Heart right ventricle (tissue), 16 donors: ENCODE results near the gene TLL2. TPM values are rescaled to one million over a fixed set of nuclear protein-coding genes. Genes with fewer than 3 reads are reported as not detected.

Experiments used
- ATAC-seq, 8 donors: fragments of 200-7000 bp; cut with Tn5 transposase; one replicate each; pipeline ENCODE4 v1.9.1; 2020; ENCODE audit warnings: mild to moderate bottlenecking in 8 of 8, moderate library complexity in 8 of 8, moderate number of reproducible peaks in 1 of 8
- DNase-seq, 2 donors: peaks; one replicate each; pipeline ENCODE4 v3.0.0-alpha.2; 2020
- H3K27ac ChIP-seq, 10 donors: fragments of 200-600 bp; sonication (generic) in 2 of 10; one replicate each; pipeline versions ENCODE4 v1.5.0 to v1.8.0; 2020 to 2022; ENCODE audit warnings: mild to moderate bottlenecking in 3 of 10
- H3K27me3 ChIP-seq, 7 donors: fragments of 200-600 bp; one replicate each; pipeline ENCODE4 v1.8.0; 2021 to 2022; ENCODE audit warnings: mild to moderate bottlenecking in 2 of 7
- H3K36me3 ChIP-seq, 9 donors: fragments of 200-600 bp; sonication (generic) in 1 of 9; one replicate each; pipeline versions ENCODE4 v1.5.0 to v1.8.0; 2020 to 2022; ENCODE audit warnings: mild to moderate bottlenecking in 2 of 9
- H3K4me1 ChIP-seq, 9 donors: fragments of 200-600 bp; sonication (generic) in 1 of 9; one replicate each; pipeline versions ENCODE4 v1.5.0 to v1.8.0; 2020 to 2022; ENCODE audit warnings: mild to moderate bottlenecking in 4 of 9
- H3K4me3 ChIP-seq, 10 donors: fragments of 200-600 bp; sonication (generic) in 2 of 10; one replicate each; pipeline versions ENCODE4 v1.5.0 to v1.8.0; 2020 to 2022; ENCODE audit warnings: mild to moderate bottlenecking in 7 of 10, moderate library complexity in 2 of 10
- H3K9me3 ChIP-seq, 11 donors: fragments of 200-600 bp in 10 of 11; sonication (generic) in 2 of 11; one replicate each; pipeline versions ENCODE4 v1.5.0 to v1.8.0; 2013 to 2022; ENCODE audit warnings: mild to moderate bottlenecking in 2 of 11, control low read depth in 1 of 11, moderate library complexity in 1 of 11
- CTCF ChIP-seq, 9 donors: fragments of 200-600 bp; sonication (generic) in 2 of 9; IDR thresholded peaks; one replicate each; pipeline versions ENCODE4 v1.5.0 to v1.8.0; 2021 to 2022; ENCODE audit warnings: antibody characterized with exemption in 9 of 9, mild to moderate bottlenecking in 5 of 9, moderate library complexity in 1 of 9
- WGBS, 2 donors: extraction: QIAGEN DNeasy Blood & Tissue Kit; methylation state at CpG; one replicate each; pipeline ENCODE4 v1.1.7; 2013; ENCODE audit warnings: inconsistent platforms in 1 of 2; 5-methylcytosine and 5-hydroxymethylcytosine counted together
- intact Hi-C, 10 donors: fragments of 100-400 bp; cut with DNase I; formaldehyde crosslinking; loops; one replicate each; pipeline versions ENCODE4 v1.11.1 to v1.14.2; 2022
- polyA plus RNA-seq, 2 donors: library from polyadenylated mRNA; stranded (reverse); fragments of 200-250 nt; gene quantifications; one replicate each; pipeline ENCODE4 v1.2.3, GENCODE V29; 2013
- total RNA-seq, 10 donors: library from RNA; stranded (reverse); fragmentation: NEBNext Ultra II Directional in 3 of 10; extraction: Animal tissue kit (Norgen Biotek cat#: 25700) in 3 of 10; gene quantifications; one replicate each; pipeline versions ENCODE4 v1.2.1 to v1.2.4, GENCODE V29; 2021 to 2023
- donor health status: Arrhythmogenic right ventricular cardiomyopathy.
- donor health status: ischemic (EF 13 %, LVEDD 7.1; RV severe dilation, severe dysfunction).
- donor health status: healthy with polysubstance abuse.
- donor health status: DM: no; HTN: yes; CAD: no.
- donor health status: DM: no; HTN: no; CAD: no.
- donor health status: ischemic (EF 25% LVEDD 6.9; RV normal size, moderate dysfunction).
- donor health status: ischemic (EF 25% LVEDD 5.7; RV mildly dilated, moderate dysfunction).
- donor health status: healthy.
- donor health status: DM: yes; HTN: yes; CAD: no.
- donor health status: Ischemic cardiomyopathy.
- donor health status: ischemic (EF 35%, LVEDD 5.7; RV mildly dilated, moderate dysfunction).
- donor health status: nonischemic (EF 11% LVEDD 7.7; RV severe dilation, severe dysfunction).
- donor health status: DM: yes; HTN: yes; CAD: no.
- donor health status: PGD.
- donor health status: ischemic (EF 29% LVEDD 5.4; RV normal size, mild dysfunction).
- donor health status: nonischemic (EF 23%, LVEDD 6.1; RV moderate dilation, normal function).

The TLL2 gene
- total and polyA plus RNA-seq, 12 donors: 2.3 to 9.2 (median 6.9) TPM

GRCh38 chr10:96417441-96417840 lies 96.3 kb downstream of the TLL2 start:
- no peak for TF ChIP-seq CTCF (IDR thresholded peaks at IDR 0.05)
- peak overlapping the region in 1 of 10 donors; percentile 30 for H3K27ac ChIP-seq
- H3K4me3 ChIP-seq: no peak overlapping the region
- H3K27me3 ChIP-seq: no peaks in the 10 kb centered on the region
- WGBS, 2 donors: 82 to 90% methylated on average over 3 of the region's 3 CpGs
- H3K9me3 ChIP-seq: no peaks in the 10 kb centered on the region
- ATAC-seq (peak in 1 of 8 donors; percentile 23), DNase-seq (no peak)
- H3K36me3 ChIP-seq: no peaks in the 10 kb centered on the region
- peaks cover 6 to 49% (median 16%) of the 10 kb centered on the region in 9 donors for H3K4me1 ChIP-seq
- intact Hi-C loops: no loop called here

- ATAC-seq: peak; percentile 46 to 85 (median 70)
- Histone ChIP-seq H3K4me1 (peaks cover 6 to 52% (median 17%) of the 10 kb centered on the region in 9 donors), H3K27me3 (peaks cover 0 to 2% (median 0%) of the 10 kb centered on the region in 7 donors), H3K9me3 (no peaks in the 10 kb centered on the region), H3K36me3 (no peaks in the 10 kb centered on the region), H3K4me3 (no peak overlapping the region), H3K27ac (peak overlapping the region in 4 of 10 donors; percentile 7 to 42 (median 22))
- 53 to 62% methylated on average over 7 of the region's 7 CpGs for WGBS, 2 donors
- DNase-seq: peak; percentile 40 to 74
- intact Hi-C loops: no loop called here
- no peak for TF ChIP-seq CTCF (IDR thresholded peaks at IDR 0.05)
These were observed 97.1 kb downstream of the TLL2 start for GRCh38 chr10:96416643-96417042.

GRCh38 chr10:96415891-96416554 lies 97.7 kb downstream of the TLL2 start:
- peaks cover 6 to 56% (median 20%) of the 10 kb centered on the region in 9 donors for H3K4me1 ChIP-seq
- peaks cover 0 to 6% (median 0%) of the 10 kb centered on the region in 7 donors for H3K27me3 ChIP-seq
- no peaks in the 10 kb centered on the region for H3K9me3 ChIP-seq
- WGBS, 2 donors: 91 to 92% methylated on average over 5 of the region's 5 CpGs
- intact Hi-C loops: no loop called here
- no peak for TF ChIP-seq CTCF (IDR thresholded peaks at IDR 0.05)
- DNase-seq: no peak
- peak overlapping the region in 1 of 10 donors; percentile 42 for H3K27ac ChIP-seq
- no peak overlapping the region for H3K4me3 ChIP-seq
- H3K36me3 ChIP-seq: no peaks in the 10 kb centered on the region
- ATAC-seq: no peak

GRCh38 chr10:96415150-96415890 lies 98.4 kb downstream of the TLL2 start:
- WGBS, 2 donors: 97 to 100% methylated on average over 1 of the region's 1 CpG
- ATAC-seq: no peak
- Histone ChIP-seq H3K36me3 (no peaks in the 10 kb centered on the region), H3K27me3 (peaks cover 0 to 10% (median 0%) of the 10 kb centered on the region in 7 donors), H3K4me3 (no peak overlapping the region), H3K27ac (no peak overlapping the region), H3K4me1 (peaks cover 6 to 49% (median 20%) of the 10 kb centered on the region in 9 donors), H3K9me3 (no peaks in the 10 kb centered on the region)
- TF ChIP-seq CTCF (IDR thresholded peaks at IDR 0.05): no peak
- no peak for DNase-seq
- intact Hi-C loops: no loop called here
